ENCODE data around the gene EXD3.
A peak's percentile ranks its signal among the peaks of the same experiment; 100 is the strongest.

Gene EXD3

DNA sequence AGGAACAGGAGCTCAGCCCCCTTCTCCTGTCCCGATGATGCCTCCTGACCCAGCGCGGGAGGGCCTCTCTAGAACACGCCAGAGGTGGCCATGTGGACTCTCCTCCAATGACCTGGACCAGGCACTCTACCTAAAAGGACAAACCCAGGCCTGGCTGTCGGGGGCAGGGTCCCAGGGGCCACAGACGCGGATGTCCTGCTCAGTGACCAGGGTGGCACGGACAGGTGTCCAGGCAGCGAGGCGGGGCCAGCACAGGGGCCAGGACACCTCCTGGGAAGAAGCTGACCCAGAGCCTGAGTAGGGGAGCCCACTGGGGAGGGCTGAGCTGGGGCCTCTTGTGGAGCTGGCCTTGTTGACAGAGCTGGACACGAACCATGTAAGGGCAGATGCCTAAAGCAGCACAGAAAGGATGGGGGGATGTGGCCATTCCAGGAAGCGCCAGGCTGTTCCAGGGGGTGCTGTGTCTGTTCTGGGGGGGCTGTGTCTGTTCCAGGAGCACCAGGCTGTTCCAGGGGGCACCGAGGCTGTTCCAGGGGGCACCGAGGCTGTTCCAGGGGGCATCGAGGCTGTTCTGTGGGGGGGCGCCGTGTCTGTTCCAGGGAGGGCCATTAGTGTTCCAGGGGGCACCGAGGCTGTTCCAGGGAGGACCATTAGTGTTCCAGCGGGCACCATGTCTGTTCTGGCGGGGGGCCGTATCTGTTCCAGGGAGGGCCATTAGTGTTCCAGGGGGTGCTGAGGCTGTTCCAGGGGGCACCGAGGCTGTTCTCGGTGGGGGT lies 30.5 kb downstream of the EXD3 start:
- TF ChIP-seq, protein P1, sequence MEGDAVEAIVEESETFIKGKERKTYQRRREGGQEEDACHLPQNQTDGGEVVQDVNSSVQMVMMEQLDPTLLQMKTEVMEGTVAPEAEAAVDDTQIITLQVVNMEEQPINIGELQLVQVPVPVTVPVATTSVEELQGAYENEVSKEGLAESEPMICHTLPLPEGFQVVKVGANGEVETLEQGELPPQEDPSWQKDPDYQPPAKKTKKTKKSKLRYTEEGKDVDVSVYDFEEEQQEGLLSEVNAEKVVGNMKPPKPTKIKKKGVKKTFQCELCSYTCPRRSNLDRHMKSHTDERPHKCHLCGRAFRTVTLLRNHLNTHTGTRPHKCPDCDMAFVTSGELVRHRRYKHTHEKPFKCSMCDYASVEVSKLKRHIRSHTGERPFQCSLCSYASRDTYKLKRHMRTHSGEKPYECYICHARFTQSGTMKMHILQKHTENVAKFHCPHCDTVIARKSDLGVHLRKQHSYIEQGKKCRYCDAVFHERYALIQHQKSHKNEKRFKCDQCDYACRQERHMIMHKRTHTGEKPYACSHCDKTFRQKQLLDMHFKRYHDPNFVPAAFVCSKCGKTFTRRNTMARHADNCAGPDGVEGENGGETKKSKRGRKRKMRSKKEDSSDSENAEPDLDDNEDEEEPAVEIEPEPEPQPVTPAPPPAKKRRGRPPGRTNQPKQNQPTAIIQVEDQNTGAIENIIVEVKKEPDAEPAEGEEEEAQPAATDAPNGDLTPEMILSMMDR (conservative IDR thresholded peaks at IDR 0.05; ENCODE audit: low read depth), result no peak
- POLR2A ChIA-PET (ENCODE audit: low non-redundant PET), result no interaction called here
- CTCF ChIA-PET, result interaction anchor here (1.0 kb wide), 1 partner anchor 30 kb away, joined by 3 read pairs; the partner anchor contains the start of gene EXD3

DNA sequence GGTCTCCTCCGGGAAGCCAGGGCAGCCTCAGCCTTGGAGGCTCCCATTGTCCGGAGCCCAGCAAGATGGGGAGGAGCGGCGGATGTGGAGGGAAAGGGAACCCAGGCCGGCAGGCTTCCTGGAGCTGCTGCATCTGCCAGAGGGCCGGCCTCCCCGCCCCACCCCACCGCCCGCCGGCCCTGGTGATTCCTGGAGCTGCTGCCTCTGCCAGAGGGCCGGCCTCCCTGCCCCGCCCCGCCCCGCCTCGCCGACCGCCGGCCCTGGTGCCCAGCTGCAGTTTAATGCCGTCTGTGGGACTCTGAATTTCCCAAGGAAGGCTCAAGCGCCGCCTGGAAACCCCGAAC lies 31.6 kb downstream of the EXD3 start:
- TF ChIP-seq, protein P1 (conservative IDR thresholded peaks at IDR 0.05; ENCODE audit: low read depth), result no peak
- CTCF ChIA-PET, result no interaction called here
- POLR2A ChIA-PET (ENCODE audit: low non-redundant PET), result no interaction called here
- H3K27ac ChIP-seq, result peak overlapping the region; percentile 26
- no peak for DNase-seq (ENCODE audit: low spot score)

More for the DNA sequence above, 30.5 kb downstream of the EXD3 start:
- 0 out of 2 replicates have a peak overlapping the region, but pooled peaks have one; percentile 26 for H3K27ac ChIP-seq
- DNase-seq (ENCODE audit: low spot score), result no peak

DNA sequence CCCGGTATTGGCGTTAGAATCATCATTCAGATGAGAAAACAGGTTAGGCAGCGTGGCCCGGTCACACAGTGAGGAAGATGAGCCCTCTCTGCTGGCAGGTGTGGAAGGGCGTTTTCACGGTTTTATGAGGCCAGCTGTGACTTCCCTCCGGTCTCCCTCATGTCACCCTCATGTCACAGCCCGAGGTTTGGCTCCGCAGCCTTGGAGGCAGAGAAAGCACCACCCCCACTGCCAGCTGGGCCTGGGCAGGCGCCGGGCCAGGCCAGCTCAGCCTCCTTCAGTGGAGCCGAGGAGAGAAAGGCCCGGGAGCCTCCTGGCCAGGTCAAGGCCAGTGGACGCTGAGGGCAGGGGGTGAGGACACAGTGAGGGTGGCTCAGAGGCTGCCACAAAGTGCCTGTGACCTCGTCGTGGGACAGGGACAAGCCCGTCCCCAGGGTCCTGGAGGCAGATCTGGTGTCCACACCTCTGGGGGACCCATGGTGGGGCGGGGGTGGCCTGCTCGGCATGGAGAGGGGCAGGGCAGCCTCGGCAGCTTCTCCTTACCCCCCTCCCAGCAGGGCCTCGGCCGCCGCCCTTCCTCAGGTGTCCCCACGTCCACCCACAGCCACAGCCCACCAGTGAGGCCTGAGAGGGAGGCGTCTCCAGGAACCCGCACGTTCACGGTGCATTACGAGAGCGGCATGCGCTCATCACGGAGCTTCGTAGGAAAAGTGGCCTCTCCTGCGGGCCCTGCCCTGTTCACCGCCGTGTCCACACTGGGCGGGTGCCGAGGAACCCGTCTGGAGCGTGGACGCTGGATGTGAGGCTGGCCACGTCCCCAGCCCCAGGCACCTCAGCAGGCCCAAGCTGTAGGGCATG lies 32.2 kb downstream of the EXD3 start:
- peak overlapping the region; percentile 26 for H3K27ac ChIP-seq
- CTCF ChIA-PET, result no interaction called here
- POLR2A ChIA-PET (ENCODE audit: low non-redundant PET), result no interaction called here
- DNase-seq (ENCODE audit: low spot score), result no peak
- TF ChIP-seq, protein P1 (conservative IDR thresholded peaks at IDR 0.05; ENCODE audit: low read depth), result no peak

DNA sequence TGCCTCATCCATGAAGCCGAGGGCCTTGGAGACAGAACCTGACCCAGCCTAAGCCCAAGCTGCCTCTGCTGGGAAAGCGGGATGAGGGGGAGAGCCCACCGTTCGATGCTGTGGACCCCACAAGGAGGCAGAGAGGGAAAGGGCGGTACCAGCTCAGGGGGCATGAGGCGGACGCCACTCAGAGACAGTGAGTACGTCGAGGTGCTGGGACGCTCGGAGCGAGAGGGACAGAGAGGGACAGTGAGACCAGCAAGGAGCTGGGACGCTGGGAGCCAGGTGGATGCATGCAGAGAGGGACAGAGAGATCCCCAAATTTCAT lies 33.6 kb downstream of the EXD3 start:
- no peak overlapping the region; the same call in 1 of the 2 replicates for H3K27ac ChIP-seq
- POLR2A ChIA-PET (ENCODE audit: low non-redundant PET), result no interaction called here
- TF ChIP-seq, protein P1 (conservative IDR thresholded peaks at IDR 0.05; ENCODE audit: low read depth), result no peak
- DNase-seq (ENCODE audit: low spot score), result no peak
- CTCF ChIA-PET, result no interaction called here

DNA sequence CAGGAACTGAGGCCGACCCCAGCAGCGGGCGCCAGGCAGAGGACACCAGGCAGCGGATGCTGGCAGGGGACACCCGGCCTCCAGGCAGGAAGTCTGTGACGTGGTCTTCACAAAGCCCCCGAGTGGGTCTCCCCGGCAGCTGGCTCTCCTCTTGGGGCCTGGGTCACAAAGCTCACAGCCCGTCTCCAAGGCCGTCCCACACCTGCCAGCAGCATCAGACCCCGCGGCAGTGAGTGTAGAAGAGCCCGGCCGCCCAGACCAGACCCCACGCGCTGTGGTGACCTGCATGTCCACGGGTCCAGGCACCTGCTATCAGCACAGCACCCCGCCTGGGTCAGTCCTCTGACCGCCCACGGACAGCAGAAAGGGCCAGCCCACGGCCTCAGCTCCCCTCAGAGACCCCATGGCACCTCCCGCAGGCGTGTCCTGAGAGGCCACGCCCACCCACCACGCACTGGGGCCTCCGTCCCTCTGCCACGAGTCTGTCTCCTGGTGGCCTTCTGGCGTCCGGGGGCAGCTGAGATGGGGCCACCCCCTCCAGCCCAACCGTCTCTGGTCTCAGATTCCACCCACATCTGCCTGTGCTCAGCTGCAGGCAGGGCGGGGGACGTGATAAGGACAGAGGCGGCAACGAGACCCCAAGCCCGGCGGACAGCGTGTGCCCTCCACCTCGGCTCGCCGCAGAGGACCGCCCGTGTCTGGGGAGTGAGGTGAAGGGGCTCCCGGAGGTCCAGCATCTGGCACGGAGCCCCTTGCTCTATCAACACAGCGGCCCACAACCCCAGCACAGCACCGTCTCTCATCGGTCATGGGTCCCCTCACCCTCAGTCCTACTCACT lies 34.2 kb downstream of the EXD3 start:
- CTCF ChIA-PET, result interaction anchor here (0.7 kb wide), 1 partner anchor 69 kb away, joined by 4 read pairs; no protein-coding TSS in a partner anchor
- H3K27ac ChIP-seq, result no peak overlapping the region
- no peak for DNase-seq (ENCODE audit: low spot score)
- POLR2A ChIA-PET (ENCODE audit: low non-redundant PET), result interaction anchor here (0.5 kb wide), 1 partner anchor 34 kb away, joined by 3 read pairs; the partner anchor contains the start of genes EXD3 and NOXA1
- TF ChIP-seq, protein P1 (conservative IDR thresholded peaks at IDR 0.05; ENCODE audit: low read depth), result no peak

Data from RWPE1 (cell line).